BLaER1 (cell line): Measurements from ENCODE around the gene F12.
"Not testable (repeated sequence)": the region's sequence is repeated elsewhere in the genome, so short reads cannot be mapped to it uniquely, and the experiment has no call there.

Experiments used
- H3K27ac ChIP-seq: shearing (Covaris generic); formaldehyde crosslinking; 2 replicates; pipeline ENCODE4 v1.8.1; 2022
- H3K27me3 ChIP-seq: shearing (Covaris generic); formaldehyde crosslinking; 2 replicates; pipeline ENCODE4 v1.8.1; 2022
- H3K36me3 ChIP-seq: shearing (Covaris generic); formaldehyde crosslinking; 2 replicates; pipeline ENCODE4 v1.8.1; 2022
- H3K4me1 ChIP-seq: shearing (Covaris generic); formaldehyde crosslinking; 2 replicates; pipeline ENCODE4 v1.8.1; 2022
- H3K4me2 ChIP-seq: shearing (Covaris generic); formaldehyde crosslinking; 2 replicates; pipeline ENCODE4 v1.8.1; 2022
- H3K4me3 ChIP-seq: shearing (Covaris generic); formaldehyde crosslinking; 2 replicates; pipeline ENCODE4 v1.8.1; 2022
- H3K9ac ChIP-seq: shearing (Covaris generic); formaldehyde crosslinking; 2 replicates; pipeline ENCODE4 v1.8.1; 2022
- H3K9me3 ChIP-seq: shearing (Covaris generic); formaldehyde crosslinking; 2 replicates; pipeline ENCODE4 v1.8.1; 2022
- H4K20me1 ChIP-seq: shearing (Covaris generic); formaldehyde crosslinking; 2 replicates; pipeline ENCODE4 v1.8.1; 2022
- Cebpa-rat ChIP-seq: shearing (Covaris generic); IDR thresholded peaks from 2 replicates; pipeline ENCODE4 v1.8.1; 2022

Gene F12

DNA sequence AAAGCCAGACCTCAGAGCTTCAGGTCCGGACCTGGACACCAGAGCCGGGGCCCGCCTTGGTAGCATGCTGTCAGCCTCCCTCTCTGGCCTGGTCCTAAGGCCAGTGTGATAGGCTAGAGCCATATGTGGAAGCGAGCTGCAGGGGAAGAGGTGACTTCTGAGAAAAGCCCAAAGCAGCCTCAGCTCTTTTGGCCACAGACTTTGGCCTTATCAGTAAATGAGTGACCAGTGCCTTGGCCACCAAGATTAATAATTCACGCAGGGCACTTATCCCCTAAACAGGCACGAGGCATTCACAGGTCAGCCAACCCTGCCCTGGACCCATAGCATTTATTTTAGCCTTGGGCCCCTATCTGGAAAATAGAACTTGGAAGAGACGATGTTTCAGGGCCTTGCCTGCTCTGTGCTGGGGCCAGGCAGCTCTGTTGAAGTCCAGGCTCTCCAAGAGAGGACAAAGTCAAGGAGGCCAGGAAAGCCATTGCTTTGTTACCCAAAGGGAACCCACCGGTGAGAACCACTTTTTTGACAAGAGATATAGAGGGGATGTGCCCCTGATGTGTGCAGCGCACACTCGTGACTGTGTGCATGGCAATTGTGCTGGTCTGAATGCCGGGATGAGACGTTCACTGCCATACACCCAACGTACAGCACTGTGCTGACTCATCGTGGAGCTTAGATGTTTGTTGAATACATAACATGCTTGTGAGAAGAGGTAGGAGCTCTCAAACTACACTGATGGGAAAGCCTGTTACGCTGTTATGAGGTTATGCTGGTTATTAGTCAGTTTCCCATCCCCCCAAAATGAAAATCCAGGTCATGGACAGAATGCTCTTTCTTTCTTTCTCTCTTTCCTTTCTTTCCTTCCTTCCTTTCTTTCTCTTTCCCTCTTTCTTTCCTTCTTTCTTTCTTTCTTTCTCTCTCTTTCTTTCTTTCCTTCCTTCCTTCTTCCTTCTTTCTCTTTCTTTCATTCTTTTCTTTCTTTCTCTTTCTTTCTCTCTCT is 30.2 kb downstream of the F12 start:
- H3K4me2 ChIP-seq: no peak overlapping the region
- H3K9ac ChIP-seq: no peak overlapping the region
- no peaks in the 10 kb centered on the region for H3K36me3 ChIP-seq
- no peaks in the 10 kb centered on the region for H3K9me3 ChIP-seq
- H3K27me3 ChIP-seq: no peaks in the 10 kb centered on the region
- no peak overlapping the region for H3K4me3 ChIP-seq
- TF ChIP-seq Cebpa-rat: no peak
- no peaks in the 10 kb centered on the region for H4K20me1 ChIP-seq
- H3K27ac ChIP-seq: no peak overlapping the region; the same call in 1 of the 2 replicates
- H3K4me1 ChIP-seq: peaks cover 56% of the 10 kb centered on the region

DNA sequence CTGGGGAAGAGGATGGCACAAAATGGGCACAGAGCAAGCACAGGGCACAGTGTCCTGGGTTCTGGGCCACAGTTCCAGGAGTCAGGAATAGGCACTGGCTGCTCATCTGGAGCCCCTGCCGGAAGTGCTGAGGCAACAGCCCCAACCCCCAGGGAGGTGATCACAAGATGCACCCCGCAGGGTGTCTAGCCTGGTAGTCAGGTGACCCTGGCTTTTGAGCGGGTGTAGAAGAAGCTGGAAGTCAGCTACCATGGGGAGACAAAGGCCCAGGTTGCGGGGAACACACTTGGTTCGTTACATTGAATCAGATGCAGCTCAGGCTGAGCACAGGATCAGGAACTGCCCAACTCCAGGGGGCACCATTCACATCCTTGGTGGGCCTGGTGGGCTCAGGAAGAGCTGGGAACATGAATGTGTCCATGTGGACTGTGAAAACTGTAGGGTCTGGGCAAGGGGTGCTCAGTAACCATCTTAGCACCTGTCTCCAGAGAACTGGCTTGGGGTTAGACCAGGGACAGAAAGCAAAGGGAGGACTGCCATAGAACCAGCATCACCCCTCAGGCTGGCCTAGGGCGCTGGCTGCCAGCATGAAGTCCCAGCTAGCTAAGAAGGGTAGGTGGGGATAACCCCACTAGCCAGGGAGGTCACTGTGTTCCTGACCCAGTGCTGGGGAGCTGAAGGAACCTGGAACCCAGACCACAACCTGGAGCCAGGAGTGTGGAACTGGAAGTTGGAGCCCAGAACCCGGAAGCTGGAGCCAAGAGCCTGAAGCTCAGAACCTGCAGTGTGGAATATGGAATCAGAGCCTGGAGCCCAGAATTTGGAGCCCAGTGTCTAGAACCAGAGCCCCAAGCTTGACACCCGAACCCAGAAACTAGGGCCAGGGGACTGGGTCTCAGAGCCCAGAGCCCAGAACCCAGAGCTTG is 31.2 kb downstream of the F12 start:
- H3K9me3 ChIP-seq: no peaks in the 10 kb centered on the region
- no peaks in the 10 kb centered on the region for H3K27me3 ChIP-seq
- H3K36me3 ChIP-seq: no peaks in the 10 kb centered on the region; the same call in 1 of the 2 replicates
- no peak overlapping the region for H3K9ac ChIP-seq
- peaks cover 55% of the 10 kb centered on the region for H3K4me1 ChIP-seq
- no peak overlapping the region for H3K27ac ChIP-seq
- no peak overlapping the region for H3K4me2 ChIP-seq
- H4K20me1 ChIP-seq: no peaks in the 10 kb centered on the region
- H3K4me3 ChIP-seq: no peak overlapping the region
- TF ChIP-seq Cebpa-rat: no peak

DNA sequence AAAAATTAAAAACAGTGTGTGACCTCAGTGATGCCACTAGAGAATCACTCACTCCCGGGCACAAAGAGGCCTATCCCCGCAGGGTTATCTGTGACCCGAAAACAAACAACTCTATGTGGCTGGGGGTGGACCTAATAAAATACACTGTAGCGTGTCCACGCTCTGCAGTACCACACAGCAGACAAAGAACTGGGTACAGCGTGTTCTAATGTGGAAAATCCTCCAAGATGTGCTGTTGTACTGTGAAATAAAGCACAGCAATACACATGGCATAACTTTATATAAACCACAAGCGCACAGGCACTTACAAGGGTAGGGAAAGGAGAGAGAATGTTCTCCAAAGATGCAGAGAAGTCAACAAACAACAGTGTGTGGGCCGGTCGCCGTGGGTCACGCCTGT is 33.3 kb downstream of the F12 start:
- no peaks in the 10 kb centered on the region for H4K20me1 ChIP-seq
- no peaks in the 10 kb centered on the region for H3K9me3 ChIP-seq
- no peak overlapping the region for H3K4me3 ChIP-seq
- no peaks in the 10 kb centered on the region for H3K27me3 ChIP-seq
- H3K4me2 ChIP-seq: peak overlapping the region; percentile 5; the same call in 1 of the 2 replicates
- TF ChIP-seq Cebpa-rat: no peak
- H3K9ac ChIP-seq: no peak overlapping the region
- H3K27ac ChIP-seq: no peak overlapping the region
- H3K36me3 ChIP-seq: no peaks in the 10 kb centered on the region; the same call in 1 of the 2 replicates
- H3K4me1 ChIP-seq: peaks cover 55% of the 10 kb centered on the region

DNA sequence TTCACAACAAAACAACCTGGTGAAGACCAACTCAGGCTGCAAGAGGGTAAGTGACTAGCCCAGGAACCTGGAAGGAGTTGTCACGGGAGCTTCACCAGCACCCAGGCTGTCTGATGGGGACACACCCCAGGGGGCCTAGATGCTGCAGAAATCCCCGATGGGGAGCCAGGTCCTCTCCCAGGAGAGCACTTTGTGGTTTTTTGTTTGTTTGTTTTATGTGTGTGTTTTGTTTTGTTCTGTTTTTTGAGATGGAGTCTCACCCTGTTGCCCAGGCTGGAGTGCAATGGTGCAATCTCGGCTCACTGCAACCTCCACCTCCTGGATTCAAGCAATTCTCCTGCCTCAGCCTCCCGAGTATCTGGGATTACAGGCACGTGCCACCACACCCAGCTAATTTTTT is 33.8 kb downstream of the F12 start:
- Histone ChIP-seq H3K4me1 (peaks cover 52% of the 10 kb centered on the region), H3K4me2 (peak overlapping the region; percentile 5; the same call in 1 of the 2 replicates)
- H3K36me3 ChIP-seq, H3K27me3 ChIP-seq, H3K9ac ChIP-seq, H3K4me3 ChIP-seq, H3K9me3 ChIP-seq, H4K20me1 ChIP-seq, H3K27ac ChIP-seq: not testable (repeated sequence)

DNA sequence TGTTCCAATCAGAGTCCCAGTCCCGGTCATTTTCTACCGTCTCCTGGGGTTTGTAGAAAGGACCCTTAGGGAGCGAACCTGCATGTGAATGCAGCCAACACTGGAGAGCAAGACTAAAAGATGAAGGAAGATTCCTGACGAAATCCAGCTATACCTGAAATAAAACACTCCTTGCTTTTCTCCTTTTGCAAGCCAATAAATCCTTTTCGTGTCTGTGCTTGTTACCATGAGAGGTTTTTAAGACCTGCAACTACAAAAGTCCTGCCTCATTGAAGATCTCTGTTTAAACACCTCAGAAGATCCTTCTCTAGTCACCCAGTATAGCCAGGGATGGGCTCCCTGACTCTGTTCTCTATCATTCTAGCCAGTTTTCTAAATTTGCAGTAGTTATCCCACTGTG is 35.2 kb downstream of the F12 start:
- Histone ChIP-seq H3K27ac (no peak overlapping the region), H3K4me3 (no peak overlapping the region), H3K9me3 (no peaks in the 10 kb centered on the region), H3K36me3 (no peaks in the 10 kb centered on the region; the same call in 1 of the 2 replicates), H3K4me1 (peaks cover 54% of the 10 kb centered on the region), H3K9ac (no peak overlapping the region), H4K20me1 (no peaks in the 10 kb centered on the region), H3K4me2 (no peak overlapping the region), H3K27me3 (no peaks in the 10 kb centered on the region)
- TF ChIP-seq Cebpa-rat: no peak

DNA sequence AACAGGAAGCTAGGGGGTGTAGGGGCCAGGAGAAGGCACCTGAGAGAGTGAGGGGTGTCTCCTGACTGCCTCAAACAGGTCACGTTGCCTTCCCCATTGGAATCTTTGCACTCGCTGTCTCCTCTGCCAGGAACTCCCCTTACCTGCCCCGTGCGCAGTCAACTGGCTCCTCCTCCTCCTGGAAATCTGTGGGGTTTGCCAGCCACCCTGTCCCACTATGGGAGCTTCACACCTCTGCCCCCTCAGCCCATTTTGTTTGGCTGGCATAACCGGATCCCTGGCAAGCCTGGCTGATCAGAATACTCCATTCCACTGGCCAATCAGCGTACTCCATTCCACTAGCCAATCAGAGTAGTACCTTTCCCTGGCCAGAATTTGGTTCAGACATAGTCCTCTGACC is 35.6 kb downstream of the F12 start:
- Histone ChIP-seq H3K9ac (no peak overlapping the region), H3K36me3 (peaks cover 2% of the 10 kb centered on the region; the same call in 1 of the 2 replicates), H3K27ac (no peak overlapping the region), H3K9me3 (no peaks in the 10 kb centered on the region), H3K27me3 (no peaks in the 10 kb centered on the region), H3K4me2 (no peak overlapping the region), H4K20me1 (no peaks in the 10 kb centered on the region), H3K4me1 (peaks cover 58% of the 10 kb centered on the region), H3K4me3 (no peak overlapping the region)
- TF ChIP-seq Cebpa-rat: no peak

DNA sequence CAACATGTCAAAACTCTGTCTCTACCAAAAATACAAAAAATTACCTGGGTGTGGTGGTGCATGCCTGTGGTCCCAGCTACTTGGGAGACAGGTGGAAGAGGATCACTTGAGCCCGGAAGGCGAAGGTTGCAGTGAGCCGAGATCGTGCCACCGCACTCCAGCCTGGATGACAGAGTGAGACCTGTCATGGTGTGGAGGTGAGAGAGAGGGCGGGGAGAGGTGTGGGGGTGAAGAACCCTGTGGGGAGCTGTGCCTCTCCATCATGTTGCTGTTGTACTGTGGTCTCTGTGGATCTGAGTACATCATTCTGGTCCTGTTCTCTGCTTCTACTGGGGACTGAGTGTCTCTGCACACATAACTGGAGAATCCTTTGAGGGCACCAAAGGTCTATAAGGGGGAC is 36.5 kb downstream of the F12 start:
- no peak for TF ChIP-seq Cebpa-rat
- peaks cover 62% of the 10 kb centered on the region for H3K4me1 ChIP-seq

DNA sequence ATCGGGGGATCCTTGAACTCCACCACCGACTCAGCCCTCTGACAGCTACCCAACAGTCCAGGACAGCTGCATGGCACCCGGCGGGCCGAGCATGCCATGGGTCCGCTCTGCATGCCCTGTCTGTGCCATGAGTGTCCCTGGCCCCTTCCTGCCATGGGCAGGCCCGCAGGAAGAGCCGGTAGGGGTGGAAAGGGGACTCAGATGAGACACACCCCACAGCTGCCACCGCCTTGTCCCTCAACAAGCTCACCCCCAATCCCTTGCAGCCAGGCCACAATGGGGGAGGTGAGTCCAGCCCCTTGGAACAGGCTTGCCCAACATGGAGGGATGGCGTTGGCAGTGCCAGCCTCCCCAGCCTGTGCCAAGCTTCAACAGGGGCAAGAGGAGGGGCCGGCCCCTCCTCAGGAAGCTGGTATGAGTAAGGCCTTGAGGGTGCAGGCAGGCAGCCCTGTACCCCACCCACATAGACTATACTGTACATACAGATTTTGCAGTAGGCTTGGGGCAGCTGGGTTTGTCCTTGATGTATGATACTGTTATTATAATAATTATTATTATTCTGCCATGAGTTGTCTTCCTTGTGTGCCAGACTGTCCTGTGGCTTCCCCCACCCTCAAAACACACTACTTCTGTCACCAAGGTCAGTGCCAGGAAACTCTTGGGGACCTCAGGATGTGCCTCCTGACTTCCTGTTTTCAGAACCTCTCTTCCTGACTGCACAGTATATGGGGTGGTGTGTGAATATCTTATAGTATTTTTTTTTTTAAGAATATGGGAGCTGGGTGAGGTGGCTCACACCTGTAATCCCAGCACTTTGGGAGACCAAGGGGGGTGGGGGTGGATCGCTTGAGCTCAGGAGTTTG is 37.1 kb downstream of the F12 start:
- Histone ChIP-seq H3K9me3 (no peaks in the 10 kb centered on the region), H3K27ac (peak overlapping the region; percentile 83), H3K36me3 (peaks cover 17% of the 10 kb centered on the region), H3K4me2 (peak overlapping the region; percentile 97), H3K4me3 (peak overlapping the region; percentile 72), H3K9ac (peak overlapping the region; percentile 86; the same call in 1 of the 2 replicates), H4K20me1 (no peaks in the 10 kb centered on the region), H3K27me3 (no peaks in the 10 kb centered on the region), H3K4me1 (peaks cover 62% of the 10 kb centered on the region)
- TF ChIP-seq Cebpa-rat: no peak

More for the DNA sequence above, 36.5 kb downstream of the F12 start:
- H3K36me3 ChIP-seq: peaks cover 11% of the 10 kb centered on the region
- H4K20me1 ChIP-seq: no peaks in the 10 kb centered on the region
- no peaks in the 10 kb centered on the region for H3K27me3 ChIP-seq
- H3K4me3 ChIP-seq: no peak overlapping the region
- peak overlapping the region; percentile 97 for H3K4me2 ChIP-seq
- 0 out of 2 replicates have a peak overlapping the region, but pooled peaks have one; percentile 26 for H3K9ac ChIP-seq
- H3K27ac ChIP-seq: no peak overlapping the region
- no peaks in the 10 kb centered on the region for H3K9me3 ChIP-seq
